ENCODE results near the gene SGMS2. TPM values are rescaled to one million over a fixed set of nuclear protein-coding genes. Genes with fewer than 3 reads are reported as not detected.

SGMS2 gene
- total RNA-seq, 1 donor from 2014 or later = 0.26 TPM

GRCh38 chr4:107845681-107846080 lies 20.9 kb downstream of the SGMS2 start:
- no peaks in the 10 kb centered on the region for H3K4me1 Mint-ChIP-seq (ENCODE audit: unreplicated experiment)
- TF ChIP-seq, protein P1, sequence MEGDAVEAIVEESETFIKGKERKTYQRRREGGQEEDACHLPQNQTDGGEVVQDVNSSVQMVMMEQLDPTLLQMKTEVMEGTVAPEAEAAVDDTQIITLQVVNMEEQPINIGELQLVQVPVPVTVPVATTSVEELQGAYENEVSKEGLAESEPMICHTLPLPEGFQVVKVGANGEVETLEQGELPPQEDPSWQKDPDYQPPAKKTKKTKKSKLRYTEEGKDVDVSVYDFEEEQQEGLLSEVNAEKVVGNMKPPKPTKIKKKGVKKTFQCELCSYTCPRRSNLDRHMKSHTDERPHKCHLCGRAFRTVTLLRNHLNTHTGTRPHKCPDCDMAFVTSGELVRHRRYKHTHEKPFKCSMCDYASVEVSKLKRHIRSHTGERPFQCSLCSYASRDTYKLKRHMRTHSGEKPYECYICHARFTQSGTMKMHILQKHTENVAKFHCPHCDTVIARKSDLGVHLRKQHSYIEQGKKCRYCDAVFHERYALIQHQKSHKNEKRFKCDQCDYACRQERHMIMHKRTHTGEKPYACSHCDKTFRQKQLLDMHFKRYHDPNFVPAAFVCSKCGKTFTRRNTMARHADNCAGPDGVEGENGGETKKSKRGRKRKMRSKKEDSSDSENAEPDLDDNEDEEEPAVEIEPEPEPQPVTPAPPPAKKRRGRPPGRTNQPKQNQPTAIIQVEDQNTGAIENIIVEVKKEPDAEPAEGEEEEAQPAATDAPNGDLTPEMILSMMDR (IDR thresholded peaks at IDR 0.05; ENCODE audit: unreplicated experiment) = no peak

GRCh38 chr4:107850438-107850837 lies 25.7 kb downstream of the SGMS2 start:
- Mint-ChIP-seq H3K4me1 (ENCODE audit: unreplicated experiment) (no peaks in the 10 kb centered on the region), H3K4me3 (ENCODE audit: unreplicated experiment) (no peak overlapping the region), H3K36me3 (ENCODE audit: low read depth, unreplicated experiment) (no peaks in the 10 kb centered on the region), H3K9me3 (ENCODE audit: unreplicated experiment) (no peaks in the 10 kb centered on the region), H3K27me3 (ENCODE audit: unreplicated experiment) (no peaks in the 10 kb centered on the region), H3K27ac (ENCODE audit: unreplicated experiment) (no peak overlapping the region)
- TF ChIP-seq, protein P1 (IDR thresholded peaks at IDR 0.05; ENCODE audit: unreplicated experiment) = no peak
- DNase-seq (ENCODE audit: low spot score) = no peak

More at GRCh38 chr4:107845681-107846080, 20.9 kb downstream of the SGMS2 start:
- no peak overlapping the region for H3K27ac Mint-ChIP-seq (ENCODE audit: unreplicated experiment)
- no peaks in the 10 kb centered on the region for H3K36me3 Mint-ChIP-seq (ENCODE audit: low read depth, unreplicated experiment)
- H3K4me3 Mint-ChIP-seq (ENCODE audit: unreplicated experiment) = no peak overlapping the region
- no peak for DNase-seq (ENCODE audit: low spot score)
- H3K9me3 Mint-ChIP-seq (ENCODE audit: unreplicated experiment) = no peaks in the 10 kb centered on the region
- H3K27me3 Mint-ChIP-seq (ENCODE audit: unreplicated experiment) = peaks cover 4% of the 10 kb centered on the region

DNA sequence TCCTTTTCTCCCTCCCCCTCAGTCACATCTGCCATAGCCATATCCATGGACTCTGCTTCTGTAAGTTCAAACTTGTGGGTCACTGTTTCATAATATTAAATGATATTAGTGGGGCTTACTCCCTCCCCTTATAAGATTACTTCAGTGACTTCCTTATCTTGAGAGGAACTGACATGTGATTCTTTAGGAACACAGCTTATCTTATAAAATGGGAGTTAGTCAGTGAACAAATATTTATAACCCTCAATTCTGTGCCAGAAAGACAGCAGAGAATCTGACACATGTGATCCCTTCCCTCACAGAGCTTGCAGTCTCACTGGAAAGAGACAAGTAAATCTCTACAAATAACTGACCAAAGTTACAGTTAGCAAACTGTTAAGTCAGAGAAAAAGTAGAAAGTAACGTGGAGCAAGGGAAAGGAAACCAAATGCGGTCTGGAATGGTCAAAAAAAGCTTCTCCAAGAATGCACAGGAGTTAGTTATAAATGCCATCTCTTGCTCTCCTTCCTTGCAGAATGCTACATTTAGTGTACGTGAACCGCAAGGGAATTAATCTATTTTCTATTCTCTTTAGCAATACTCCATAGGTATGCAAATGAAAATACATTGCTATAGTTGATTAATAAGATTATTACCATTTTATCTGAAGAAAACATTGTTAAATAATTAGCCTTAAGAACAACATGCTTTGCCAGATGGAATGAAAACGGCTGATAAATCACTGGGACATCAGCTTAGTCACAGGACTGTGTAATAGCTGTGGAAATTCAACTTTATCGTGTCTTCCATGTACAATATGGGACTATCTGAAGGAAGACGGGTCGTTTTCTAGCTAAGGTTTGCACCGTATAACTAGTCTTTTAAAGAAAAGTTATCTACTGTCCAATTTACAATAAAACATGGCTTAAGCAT lies 29.0 kb downstream of the SGMS2 start:
- Mint-ChIP-seq H3K36me3 (ENCODE audit: low read depth, unreplicated experiment) (no peaks in the 10 kb centered on the region), H3K4me1 (ENCODE audit: unreplicated experiment) (no peaks in the 10 kb centered on the region), H3K27me3 (ENCODE audit: unreplicated experiment) (no peaks in the 10 kb centered on the region), H3K9me3 (ENCODE audit: unreplicated experiment) (no peaks in the 10 kb centered on the region), H3K4me3 (ENCODE audit: unreplicated experiment) (no peak overlapping the region), H3K27ac (ENCODE audit: unreplicated experiment) (no peak overlapping the region)
- TF ChIP-seq, protein P1 (IDR thresholded peaks at IDR 0.05; ENCODE audit: unreplicated experiment) = no peak
- DNase-seq (ENCODE audit: low spot score) = no peak

- no peaks in the 10 kb centered on the region for H3K9me3 Mint-ChIP-seq (ENCODE audit: unreplicated experiment)
- no peak overlapping the region for H3K4me3 Mint-ChIP-seq (ENCODE audit: unreplicated experiment)
- H3K4me1 Mint-ChIP-seq (ENCODE audit: unreplicated experiment) = no peaks in the 10 kb centered on the region
- no peak for DNase-seq (ENCODE audit: low spot score)
- H3K36me3 Mint-ChIP-seq (ENCODE audit: low read depth, unreplicated experiment) = no peaks in the 10 kb centered on the region
- H3K27ac Mint-ChIP-seq (ENCODE audit: unreplicated experiment) = no peak overlapping the region
- TF ChIP-seq, protein P1 (IDR thresholded peaks at IDR 0.05; ENCODE audit: unreplicated experiment) = no peak
- H3K27me3 Mint-ChIP-seq (ENCODE audit: unreplicated experiment) = no peaks in the 10 kb centered on the region
Observed at GRCh38 chr4:107854356-107855022, 29.8 kb downstream of the SGMS2 start.

DNA sequence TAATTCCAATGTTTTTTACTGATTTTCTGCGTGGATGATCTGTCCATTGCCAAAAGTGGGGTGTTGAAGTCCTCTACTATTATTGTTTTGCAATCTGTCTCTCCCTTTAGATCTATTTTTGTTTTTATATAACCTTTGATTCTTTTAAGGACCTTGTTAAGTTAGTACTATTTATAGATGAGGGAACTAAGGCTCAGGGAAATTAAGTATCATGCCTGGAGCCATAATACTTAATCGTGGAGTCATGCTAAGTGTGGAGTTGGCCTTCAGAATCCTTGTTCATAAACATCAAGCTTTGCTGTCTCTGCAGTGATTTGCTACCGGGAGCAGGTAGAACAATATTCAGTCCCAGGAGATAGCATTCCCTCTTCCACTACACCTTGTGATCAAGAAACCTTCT lies 31.0 kb downstream of the SGMS2 start:
- H3K9me3 Mint-ChIP-seq (ENCODE audit: unreplicated experiment) = no peaks in the 10 kb centered on the region
- no peaks in the 10 kb centered on the region for H3K4me1 Mint-ChIP-seq (ENCODE audit: unreplicated experiment)
- H3K27ac Mint-ChIP-seq (ENCODE audit: unreplicated experiment) = no peak overlapping the region
- no peak for DNase-seq (ENCODE audit: low spot score)
- no peaks in the 10 kb centered on the region for H3K36me3 Mint-ChIP-seq (ENCODE audit: low read depth, unreplicated experiment)
- no peaks in the 10 kb centered on the region for H3K27me3 Mint-ChIP-seq (ENCODE audit: unreplicated experiment)
- TF ChIP-seq, protein P1 (IDR thresholded peaks at IDR 0.05; ENCODE audit: unreplicated experiment) = no peak
- no peak overlapping the region for H3K4me3 Mint-ChIP-seq (ENCODE audit: unreplicated experiment)

Measured in endothelial cell (in vitro differentiated cells).